ENCODE measurements around the gene KMT5B. TPM values are rescaled to one million over a fixed set of nuclear protein-coding genes. Genes with fewer than 3 reads are reported as not detected.

The KMT5B gene
- total and polyA plus RNA-seq, 2 of the 13 experiments (the other 11 are each of a cell fraction or from before 2014, with no cell fraction given): 17.6 to 23.7 TPM

DNA sequence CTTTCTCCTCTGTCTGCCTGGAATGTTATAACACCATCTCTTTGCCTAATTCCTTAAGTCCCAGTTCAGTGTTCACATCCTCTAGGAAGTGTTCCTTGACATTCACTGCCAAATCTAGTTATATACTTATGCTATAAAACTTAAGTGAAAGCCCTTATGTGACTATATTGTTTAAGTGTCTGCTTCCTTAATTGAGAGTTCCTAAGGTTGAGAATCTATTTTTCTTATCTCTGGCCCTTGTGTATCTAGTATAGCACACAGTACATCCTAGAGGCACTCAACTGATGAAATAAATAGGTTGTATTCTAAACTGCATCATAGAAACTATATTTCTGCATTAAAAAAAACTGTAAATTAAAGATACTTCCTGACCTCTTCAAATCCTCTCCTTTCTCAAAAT lies 16.9 kb downstream of the KMT5B start:
- Histone ChIP-seq H3K79me2 (ENCODE audit: insufficient read depth, low read length) (peaks cover 96% of the 10 kb centered on the region), H3K4me2 (ENCODE audit: low read depth, low read length) (no peak overlapping the region), H4K20me1 (ENCODE audit: insufficient read depth, low read length) (peaks cover 36% of the 10 kb centered on the region), H2AFZ (ENCODE audit: low read length) (no peak overlapping the region), H3K4me3 (replicated peaks in 1 of 3; ENCODE audit: insufficient read depth in 1 of 3, low read depth in 2 of 3, low read length in 3 of 3) (no peak overlapping the region), H3K27me3 (ENCODE audit: control insufficient read depth in 1 of 2, insufficient read depth in 2 of 2, low read length in 2 of 2) (no peaks in the 10 kb centered on the region), H3K4me1 (ENCODE audit: insufficient read depth, low read length) (peaks cover 29% of the 10 kb centered on the region), H3K27ac (ENCODE audit: extremely low read length, insufficient read depth, low read length) (no peak overlapping the region), H3K9ac (ENCODE audit: insufficient read depth, low read depth, low read length) (no peak overlapping the region), H3K36me3 (replicated peaks in 1 of 2; ENCODE audit: control insufficient read depth in 1 of 2, insufficient read depth in 2 of 2, low read length in 2 of 2) (0 out of 5 replicates have a peak, but pooled peaks cover 0 to 5% of the 10 kb centered on the region in 2 experiments), H3K9me3 (ENCODE audit: low read length) (no peaks in the 10 kb centered on the region)
- DNase-seq (ENCODE audit: low spot score) (no peak), FAIRE-seq (no peak), ATAC-seq (no peak)
- TF ChIP-seq TAF1 (CRISPR knock-in tag; IDR thresholded peaks at IDR 0.05) (no peak), MATR3 (CRISPR knock-in tag; IDR thresholded peaks at IDR 0.05) (no peak), KDM6A (CRISPR knock-in tag; IDR thresholded peaks at IDR 0.05; ENCODE audit: low read depth) (no peak), KLF13 (CRISPR knock-in tag; IDR thresholded peaks at IDR 0.05) (no peak), ZNF572 (CRISPR knock-in tag; IDR thresholded peaks at IDR 0.05) (no peak), ZNF343 (CRISPR knock-in tag; IDR thresholded peaks at IDR 0.05) (no peak), KLF6 (CRISPR knock-in tag; IDR thresholded peaks at IDR 0.05) (no peak), SP4 (CRISPR knock-in tag; IDR thresholded peaks at IDR 0.05) (no peak), ADNP (CRISPR knock-in tag; IDR thresholded peaks at IDR 0.05) (no peak), ZNF414 (CRISPR knock-in tag; IDR thresholded peaks at IDR 0.05) (no peak)
- TF ChIP-seq, protein P1, sequence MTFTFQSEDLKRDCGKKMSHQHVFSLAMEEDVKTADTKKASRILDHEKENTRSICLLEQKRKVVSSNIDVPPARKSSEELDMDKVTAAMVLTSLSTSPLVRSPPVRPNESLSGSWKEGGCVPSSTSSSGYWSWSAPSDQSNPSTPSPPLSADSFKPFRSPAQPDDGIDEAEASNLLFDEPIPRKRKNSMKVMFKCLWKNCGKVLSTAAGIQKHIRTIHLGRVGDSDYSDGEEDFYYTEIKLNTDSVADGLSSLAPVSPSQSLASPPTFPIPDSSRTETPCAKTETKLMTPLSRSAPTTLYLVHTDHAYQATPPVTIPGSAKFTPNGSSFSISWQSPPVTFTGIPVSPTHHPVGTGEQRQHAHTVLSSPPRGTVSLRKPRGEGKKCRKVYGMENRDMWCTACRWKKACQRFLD (CRISPR knock-in tag; IDR thresholded peaks at IDR 0.05; ENCODE audit: borderline replicate concordance): no peak
- TF ChIP-seq, protein P2, sequence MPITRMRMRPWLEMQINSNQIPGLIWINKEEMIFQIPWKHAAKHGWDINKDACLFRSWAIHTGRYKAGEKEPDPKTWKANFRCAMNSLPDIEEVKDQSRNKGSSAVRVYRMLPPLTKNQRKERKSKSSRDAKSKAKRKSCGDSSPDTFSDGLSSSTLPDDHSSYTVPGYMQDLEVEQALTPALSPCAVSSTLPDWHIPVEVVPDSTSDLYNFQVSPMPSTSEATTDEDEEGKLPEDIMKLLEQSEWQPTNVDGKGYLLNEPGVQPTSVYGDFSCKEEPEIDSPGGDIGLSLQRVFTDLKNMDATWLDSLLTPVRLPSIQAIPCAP (CRISPR knock-in tag; IDR thresholded peaks at IDR 0.05; ENCODE audit: low read depth): no peak
- intact Hi-C loops (cut with micrococcal nuclease; ENCODE audit: unreplicated experiment): no loop called here
- ChIA-PET CTCF (ENCODE audit: low intra/inter-chr PET ratio, low total read pairs) (no interaction called here), POLR2A (no interaction called here)
- no TSS peak for BruUV-seq (replicated peaks)
- in situ Hi-C loops (cut with HindIII; ENCODE audit: extremely low pct_ligation_motif_present, low pct_unique_long_range_greater_than_20kb): no loop called here

Data from HepG2 (cell line).